GM12865 (cell line): ENCODE measurements around the gene ZFYVE28.

Source experiments
- DNase-seq: peaks from one replicate; pipeline ENCODE4 v3.0.0; 2010; ENCODE audit warnings: low read depth
- H3K4me3 ChIP-seq: 2 replicates; pipeline ENCODE4 v1.5.1; 2011; ENCODE audit warnings: mild to moderate bottlenecking, low read depth, low read length, control low read depth
- CTCF ChIP-seq: IDR thresholded peaks from 2 replicates; pipeline ENCODE4 v1.5.1; 2011; ENCODE audit warnings: low read length, control low read depth, low read depth, inconsistent platforms; ENCODE audit not compliant: insufficient read depth; ENCODE audit errors: missing control alignments

Gene ZFYVE28

GRCh38 chr4:2291705-2292645, 126.5 kb downstream of the ZFYVE28 start:
- no peak overlapping the region for H3K4me3 ChIP-seq
- DNase-seq: no peak
- TF ChIP-seq CTCF: no peak

GRCh38 chr4:2290974-2291704, 127.3 kb downstream of the ZFYVE28 start:
- peak; percentile 55 for DNase-seq
- no peak overlapping the region for H3K4me3 ChIP-seq
- TF ChIP-seq CTCF: no peak

- no peak overlapping the region for H3K4me3 ChIP-seq
- TF ChIP-seq CTCF: no peak
- DNase-seq: no peak
These were observed 128.0 kb downstream of the ZFYVE28 start for GRCh38 chr4:2290488-2290887.

GRCh38 chr4:2289955-2290333, 128.5 kb downstream of the ZFYVE28 start:
- H3K4me3 ChIP-seq: no peak overlapping the region
- DNase-seq: no peak
- no peak for TF ChIP-seq CTCF

- TF ChIP-seq CTCF: no peak
- no peak overlapping the region for H3K4me3 ChIP-seq
- no peak for DNase-seq
These were observed 129.0 kb downstream of the ZFYVE28 start for GRCh38 chr4:2289311-2289954.

- no peak for TF ChIP-seq CTCF
- no peak overlapping the region for H3K4me3 ChIP-seq
- no peak for DNase-seq
These were observed 130.3 kb downstream of the ZFYVE28 start for GRCh38 chr4:2288051-2288541.
